IPS DF 6.9 (cell line): Measurements from ENCODE around the gene SFRP5.

Experiments
- DNase-seq: peaks from one replicate; pipeline ENCODE4 v3.0.0-alpha.2; 2013; ENCODE audit warnings: low read depth, low spot score
- H3K27ac ChIP-seq: one replicate; pipeline ENCODE4 v1.5.1; 2013; ENCODE audit warnings: low read length, control low read depth
- H3K27me3 ChIP-seq: 2 replicates; pipeline ENCODE4 v1.6.1; 2013; ENCODE audit warnings: mild to moderate bottlenecking, low read length; ENCODE audit not compliant: control insufficient read depth, insufficient read depth
- H3K36me3 ChIP-seq: 2 replicates; pipeline ENCODE4 v1.6.1; 2013; ENCODE audit warnings: low read length; ENCODE audit not compliant: control insufficient read depth, insufficient read depth
- H3K4me1 ChIP-seq: 2 replicates; pipeline ENCODE4 v1.6.1; 2013; ENCODE audit warnings: low read length; ENCODE audit not compliant: control insufficient read depth, insufficient read depth
- H3K4me3 ChIP-seq: 2 replicates; pipeline ENCODE4 v1.5.1; 2013; ENCODE audit warnings: mild to moderate bottlenecking, low read length
- H3K9me3 ChIP-seq: 2 replicates; pipeline ENCODE4 v1.6.1; 2013; ENCODE audit warnings: low read length, inconsistent platforms; ENCODE audit not compliant: control insufficient read depth, insufficient read depth
- WGBS: extraction: QIAGEN DNeasy Blood & Tissue Kit; methylation state at CpG from one replicate; pipeline ENCODE4 v1.1.7; 2013; ENCODE audit warnings: mixed read lengths, missing lambda C conversion rate; ENCODE audit not compliant: insufficient read length, insufficient coverage; 5-methylcytosine and 5-hydroxymethylcytosine counted together

Gene SFRP5

GRCh38 chr10:97755718-97756117 is 16.1 kb downstream of the SFRP5 start:
- H3K4me3 ChIP-seq, result no peak overlapping the region
- H3K27me3 ChIP-seq, result no peaks in the 10 kb centered on the region
- WGBS, result no CpG with 5 or more reads among the region's 6 CpGs
- peaks cover 18% of the 10 kb centered on the region for H3K36me3 ChIP-seq
- no peak for DNase-seq
- no peaks in the 10 kb centered on the region for H3K4me1 ChIP-seq
- no peak overlapping the region for H3K27ac ChIP-seq
- H3K9me3 ChIP-seq, result no peaks in the 10 kb centered on the region

GRCh38 chr10:97754726-97755125 is 17.1 kb downstream of the SFRP5 start:
- DNase-seq, result no peak
- Histone ChIP-seq H3K27ac (no peak overlapping the region), H3K36me3 (peaks cover 22% of the 10 kb centered on the region), H3K9me3 (no peaks in the 10 kb centered on the region), H3K27me3 (no peaks in the 10 kb centered on the region), H3K4me1 (no peaks in the 10 kb centered on the region), H3K4me3 (no peak overlapping the region)
- no CpG with 5 or more reads among the region's 4 CpGs for WGBS

- no CpG with 5 or more reads among the region's 18 CpGs for WGBS
- no peak overlapping the region for H3K27ac ChIP-seq
- H3K36me3 ChIP-seq, result peaks cover 31% of the 10 kb centered on the region
- no peaks in the 10 kb centered on the region for H3K27me3 ChIP-seq
- H3K9me3 ChIP-seq, result no peaks in the 10 kb centered on the region
- no peak for DNase-seq
- no peak overlapping the region for H3K4me3 ChIP-seq
- no peaks in the 10 kb centered on the region for H3K4me1 ChIP-seq
Observed at GRCh38 chr10:97752956-97753355, 18.8 kb downstream of the SFRP5 start.

GRCh38 chr10:97748116-97748515 is 23.7 kb downstream of the SFRP5 start:
- WGBS, result no CpG with 5 or more reads among the region's 10 CpGs
- H3K36me3 ChIP-seq, result peaks cover 32% of the 10 kb centered on the region
- H3K27ac ChIP-seq, result no peak overlapping the region
- no peak overlapping the region for H3K4me3 ChIP-seq
- no peaks in the 10 kb centered on the region for H3K27me3 ChIP-seq
- no peaks in the 10 kb centered on the region for H3K9me3 ChIP-seq
- DNase-seq, result no peak
- no peaks in the 10 kb centered on the region for H3K4me1 ChIP-seq

- no peaks in the 10 kb centered on the region for H3K27me3 ChIP-seq
- no peaks in the 10 kb centered on the region for H3K4me1 ChIP-seq
- no CpG with 5 or more reads among the region's 1 CpG for WGBS
- no peak overlapping the region for H3K4me3 ChIP-seq
- peaks cover 28% of the 10 kb centered on the region for H3K36me3 ChIP-seq
- no peak for DNase-seq
- H3K27ac ChIP-seq, result no peak overlapping the region
- no peaks in the 10 kb centered on the region for H3K9me3 ChIP-seq
Observed at GRCh38 chr10:97747573-97747972, 24.2 kb downstream of the SFRP5 start.

GRCh38 chr10:97744405-97745035 is 27.3 kb downstream of the SFRP5 start:
- WGBS, result no CpG with 5 or more reads among the region's 15 CpGs
- Histone ChIP-seq H3K4me3 (no peak overlapping the region), H3K27me3 (no peaks in the 10 kb centered on the region), H3K36me3 (peaks cover 16% of the 10 kb centered on the region; the same call in 1 of the 2 replicates), H3K9me3 (no peaks in the 10 kb centered on the region), H3K27ac (no peak overlapping the region), H3K4me1 (no peaks in the 10 kb centered on the region)
- no peak for DNase-seq

GRCh38 chr10:97743169-97743943 is 28.4 kb downstream of the SFRP5 start:
- Histone ChIP-seq H3K36me3 (peaks cover 12% of the 10 kb centered on the region; the same call in 1 of the 2 replicates), H3K27ac (no peak overlapping the region), H3K4me3 (no peak overlapping the region), H3K4me1 (no peaks in the 10 kb centered on the region), H3K27me3 (no peaks in the 10 kb centered on the region), H3K9me3 (no peaks in the 10 kb centered on the region)
- no peak for DNase-seq
- WGBS, result no CpG with 5 or more reads among the region's 10 CpGs

- Histone ChIP-seq H3K36me3 (peaks cover 7% of the 10 kb centered on the region; the same call in 1 of the 2 replicates), H3K4me3 (no peak overlapping the region), H3K27me3 (peaks cover 9% of the 10 kb centered on the region), H3K27ac (no peak overlapping the region), H3K4me1 (no peaks in the 10 kb centered on the region), H3K9me3 (no peaks in the 10 kb centered on the region)
- WGBS, result no CpG with 5 or more reads among the region's 2 CpGs
- DNase-seq, result no peak
Observed at GRCh38 chr10:97740613-97741012, 31.2 kb downstream of the SFRP5 start.

- no peak overlapping the region for H3K4me3 ChIP-seq
- no peaks in the 10 kb centered on the region for H3K36me3 ChIP-seq
- no peak overlapping the region for H3K27ac ChIP-seq
- H3K9me3 ChIP-seq, result no peaks in the 10 kb centered on the region
- WGBS, result no CpG with 5 or more reads among the region's 4 CpGs
- H3K4me1 ChIP-seq, result no peaks in the 10 kb centered on the region; the same call in 1 of the 2 replicates
- H3K27me3 ChIP-seq, result peaks cover 13% of the 10 kb centered on the region
- DNase-seq, result no peak
Observed at GRCh38 chr10:97738616-97739015, 33.2 kb downstream of the SFRP5 start.

GRCh38 chr10:97737770-97738265 is 34.0 kb downstream of the SFRP5 start:
- Histone ChIP-seq H3K36me3 (no peaks in the 10 kb centered on the region), H3K4me1 (no peaks in the 10 kb centered on the region; the same call in 1 of the 2 replicates), H3K27ac (no peak overlapping the region), H3K9me3 (no peaks in the 10 kb centered on the region), H3K27me3 (peaks cover 13% of the 10 kb centered on the region), H3K4me3 (peak overlapping the region; percentile 83; the same call in 1 of the 2 replicates)
- WGBS, result no CpG with 5 or more reads among the region's 14 CpGs
- DNase-seq, result no peak
